GM12878 (cell line): ENCODE measurements around the gene LAMA2. TPM values are rescaled to one million over a fixed set of nuclear protein-coding genes. Genes with fewer than 3 reads are reported as not detected.

ENCODE experiments used
- ATAC-seq: fragments of 200-7000 bp; cut with Tn5 transposase; 3 replicates; pipeline ENCODE4 v1.9.1; 2020; ENCODE audit warnings: mild to moderate bottlenecking, moderate library complexity
- BruUV-seq: library from RNA; stranded (reverse); fragments of 400-500 nt; replicated peaks from 2 replicates; lab custom pipeline; 2021; lab: Mats Ljungman, UMichigan
- CTCF ChIA-PET: fragments of 300-600 bp; sonication (Branson Sonifier 250); formaldehyde crosslinking; extraction: SDS; loops from one replicate; lab custom pipeline; 2021; ENCODE audit warnings: inconsistent platforms; lab: Yijun Ruan, JAX
- POLR2A ChIA-PET: fragments of 350-600 bp; formaldehyde crosslinking; extraction: SDS; loops from one replicate; lab custom pipeline; 2021; ENCODE audit warnings: inconsistent platforms; lab: Charles Lee
- RAD21 ChIA-PET: fragments of 300-600 bp; sonication (Branson Sonifier 250); formaldehyde crosslinking; loops from one replicate; lab custom pipeline; 2023; ENCODE audit warnings: antibody characterized with exemption; ENCODE audit not compliant: unreplicated experiment; lab: Charles Lee
- SMC1A ChIA-PET: fragments of 300-600 bp; sonication (Branson Sonifier 250); formaldehyde crosslinking; loops from one replicate; lab custom pipeline; 2023; ENCODE audit not compliant: unreplicated experiment, uncharacterized antibody; lab: Charles Lee
- DNase-seq: peaks from one replicate; pipeline ENCODE4 v3.0.0-alpha.2; 2011; ENCODE audit warnings: low read depth, low spot score
- FAIRE-seq: peaks from 3 replicates; lab custom pipeline; 2011; peaks lifted over from hg19 to GRCh38; lab: Jason Lieb, UNC
- H2AFZ ChIP-seq: 2 replicates; pipeline ENCODE4 v1.6.0; 2011; ENCODE audit warnings: low read depth, low read length, control low read depth; ENCODE audit not compliant: control insufficient read depth
- H3K27ac ChIP-seq: 2 replicates; pipeline ENCODE4 v1.5.1; 2011; ENCODE audit warnings: control low read depth; ENCODE audit not compliant: control insufficient read depth, insufficient read depth
- H3K27me3 ChIP-seq, 2 experiments: replicated peaks in 1 of 2; 2 replicates each; pipeline versions ENCODE4 v1.6.0 to v1.6.1; 2011; ENCODE audit warnings: low read length in 1 of 2; ENCODE audit not compliant: control insufficient read depth in 2 of 2, insufficient read depth in 2 of 2
- H3K36me3 ChIP-seq, 2 experiments: 2 replicates each; pipeline ENCODE4 v1.5.1; 2011; ENCODE audit warnings: low read length in 1 of 2; ENCODE audit not compliant: control insufficient read depth in 2 of 2, insufficient read depth in 2 of 2
- H3K4me1 ChIP-seq: 2 replicates; pipeline ENCODE4 v1.6.1; 2011; ENCODE audit warnings: mild to moderate bottlenecking, low read length, moderate library complexity, mixed read lengths; ENCODE audit not compliant: control insufficient read depth, insufficient read depth
- H3K4me2 ChIP-seq: 2 replicates; pipeline ENCODE4 v1.6.0; 2011; ENCODE audit warnings: control low read depth; ENCODE audit not compliant: control insufficient read depth, insufficient read depth
- H3K4me3 ChIP-seq: fragments of 200-600 bp; sonication (generic); 2 replicates; pipeline ENCODE4 v1.5.1; 2016
- H3K79me2 ChIP-seq: 2 replicates; pipeline ENCODE4 v1.6.0; 2011; ENCODE audit warnings: low read length; ENCODE audit not compliant: control insufficient read depth, insufficient read depth
- H3K9ac ChIP-seq: 2 replicates; pipeline ENCODE4 v1.8.0; 2011; ENCODE audit warnings: low read length, control low read depth, mixed read lengths; ENCODE audit not compliant: control insufficient read depth, insufficient read depth
- H3K9me3 ChIP-seq: replicated peaks from 3 replicates; pipeline ENCODE4 v1.5.1; 2011; ENCODE audit warnings: mild to moderate bottlenecking, low read length; ENCODE audit not compliant: control insufficient read depth, insufficient read depth
- H4K20me1 ChIP-seq: 2 replicates; pipeline ENCODE4 v1.6.0; 2011; ENCODE audit not compliant: control insufficient read depth, insufficient read depth
- CBX5 ChIP-seq: sonication (generic); IDR thresholded peaks from 2 replicates; pipeline ENCODE4 v1.6.1; 2016; ENCODE audit warnings: low read depth, moderate library complexity, mild to moderate bottlenecking, inconsistent platforms
- CHD1 ChIP-seq: IDR thresholded peaks from 2 replicates; pipeline ENCODE4 v1.6.1; 2012; ENCODE audit warnings: low read depth, low read length, improper control_type of control experiment
- CHD2 ChIP-seq: IDR thresholded peaks from 2 replicates; pipeline ENCODE4 v1.6.1; 2011; ENCODE audit warnings: low read depth, low read length, improper control_type of control experiment, borderline replicate concordance
- EED ChIP-seq: sonication (generic); IDR thresholded peaks from 2 replicates; pipeline ENCODE4 v1.6.1; 2016; ENCODE audit warnings: antibody characterized with exemption, low read depth
- MAX ChIP-seq: IDR thresholded peaks from 2 replicates; pipeline ENCODE4 v1.6.1; 2012; ENCODE audit warnings: low read depth, low read length, improper control_type of control experiment
- NFXL1 ChIP-seq: fragments of 450-650 bp; IDR thresholded peaks from 2 replicates; pipeline ENCODE4 v1.6.1; 2017; ENCODE audit warnings: antibody characterized with exemption, mild to moderate bottlenecking, borderline replicate concordance
- RUNX3 ChIP-seq: IDR thresholded peaks from 2 replicates; pipeline ENCODE4 v1.6.1; 2012; ENCODE audit warnings: low read length, inconsistent platforms
- WRNIP1 ChIP-seq: IDR thresholded peaks from 2 replicates; pipeline ENCODE4 v1.6.1; 2011; ENCODE audit warnings: low read depth, low read length, improper control_type of control experiment, borderline replicate concordance
- ZNF207 ChIP-seq: fragments of 450-650 bp; IDR thresholded peaks from 2 replicates; pipeline ENCODE4 v1.6.1; 2014; ENCODE audit warnings: antibody characterized with exemption, mild to moderate bottlenecking, borderline replicate concordance
- ZNF384 ChIP-seq: IDR thresholded peaks from 2 replicates; pipeline ENCODE4 v1.6.1; 2012; ENCODE audit warnings: low read depth, mild to moderate bottlenecking, low read length, improper control_type of control experiment, borderline replicate concordance
- ZZZ3 ChIP-seq: IDR thresholded peaks from 2 replicates; pipeline ENCODE4 v1.6.1; 2011; ENCODE audit warnings: low read depth; ENCODE audit not compliant: control insufficient read depth, insufficient read length
- in situ Hi-C: fragments of 300-500 bp; cut with MboI; formaldehyde crosslinking; loops from 9 replicates; pipeline ENCODE4 v1.14.3; 2018; ENCODE audit warnings: mixed read lengths
- intact Hi-C: fragments of 100-400 bp; cut with micrococcal nuclease; formaldehyde crosslinking; loops from one replicate; pipeline ENCODE4 v1.14.2; 2022; ENCODE audit not compliant: unreplicated experiment
- polyA plus RNA-seq, 11 experiments: library from polyadenylated mRNA; depleted of rRNA in 4 of 11; unstranded in 6 of 11; stranded (reverse) in 5 of 11; fragments of >200 nt; fragmentation: Nextera tagmentation in 4 of 11; fragmentation: Illumina TruSeq in 1 of 11; extraction: Ambion mirVana in 4 of 11; extraction: Trizol in 1 of 11; gene quantifications; 1 replicate in 1 of 11; 2 replicates in 10 of 11; pipeline versions ENCODE4 v1.2.1 to v1.2.3, GENCODE V29; 2011 to 2016; ENCODE audit warnings: inconsistent platforms in 2 of 11, missing spikeins in 2 of 11, low read depth in 1 of 11
- total RNA-seq, 4 experiments: library from RNA; depleted of rRNA in 3 of 4; stranded (reverse); fragments of >200 nt in 3 of 4; fragmentation: Illumina TruSeq in 1 of 4; extraction: Trizol in 1 of 4; gene quantifications; 2 replicates each; pipeline versions ENCODE4 v1.2.1 to v1.2.3, GENCODE V29; 2013 to 2021
- TF ChIP-seq, protein P1 (sequence below): fragments of 450-650 bp; IDR thresholded peaks from 2 replicates; pipeline ENCODE4 v1.6.1; 2017; ENCODE audit warnings: mild to moderate bottlenecking, moderate library complexity

Gene LAMA2
- total and polyA plus RNA-seq, 10 of the 15 experiments (the other 5 are each of a cell fraction or from before 2014, with no cell fraction given): 0.04 to 2.0 (median 0.37) TPM; not detected in 1

DNA sequence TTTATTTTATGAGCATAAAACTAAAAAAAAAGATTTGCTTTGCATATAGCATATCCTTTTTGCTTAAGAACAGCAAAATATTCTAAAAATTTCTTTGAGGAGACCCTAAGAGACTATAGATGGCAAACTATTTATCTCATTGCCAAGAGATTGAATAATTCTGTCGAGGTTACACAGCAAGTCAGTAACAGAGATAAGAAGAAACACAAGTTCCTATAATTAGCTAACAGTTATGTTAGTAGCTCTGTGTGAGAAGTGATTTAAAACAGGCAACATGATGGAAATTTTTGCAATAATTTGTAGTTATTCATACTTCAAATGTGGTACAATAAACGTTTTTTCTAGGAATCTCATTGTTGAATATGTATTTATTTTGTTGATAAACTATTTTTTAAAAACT, 9.1 kb downstream of the LAMA2 start (continued):
- TF ChIP-seq ZNF384: no peak
- TF ChIP-seq ZZZ3: no peak
- no peak for TF ChIP-seq CHD2

DNA sequence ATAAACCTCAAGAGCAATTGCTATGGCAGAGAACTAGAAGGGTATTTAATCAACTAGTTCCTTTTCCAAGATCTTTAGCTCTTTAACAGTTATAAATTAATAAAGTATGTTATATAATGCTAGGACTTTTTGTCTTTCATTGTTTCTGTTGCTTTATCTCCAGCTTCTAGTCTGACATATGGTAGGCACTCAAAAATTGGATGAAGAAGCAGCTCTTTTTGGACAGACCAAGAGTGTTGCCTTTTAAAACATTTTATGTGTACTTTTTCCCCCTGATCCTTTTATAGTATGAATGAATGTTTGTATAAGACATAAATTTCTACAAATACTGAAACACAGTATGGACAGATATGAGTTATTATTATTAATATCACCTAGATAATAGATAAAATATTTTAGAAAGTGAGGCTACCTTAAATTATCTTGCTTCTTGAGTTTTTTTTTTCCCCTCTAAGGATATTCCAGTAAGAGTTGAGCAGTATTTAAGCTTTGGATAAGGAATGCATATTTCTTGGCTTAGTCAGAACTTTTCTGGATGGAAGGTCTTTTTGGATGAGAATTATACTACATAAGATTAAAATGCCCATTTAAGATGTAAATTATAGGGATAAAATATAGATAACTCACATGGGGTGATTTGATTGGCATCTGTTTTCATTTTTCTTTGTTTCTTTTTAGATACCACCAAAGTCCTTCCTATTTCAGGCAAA, 16.6 kb downstream of the LAMA2 start:
- DNase-seq (no peak), ATAC-seq (no peak), FAIRE-seq (no peak)
- ChIA-PET CTCF (interaction anchor here (0.6 to 1.4 kb wide), 3 partner anchors 10 to 496 kb away, joined by 3 to 5 read pairs (median 3); no protein-coding TSS in a partner anchor), SMC1A (no interaction called here), POLR2A (interaction anchor here (0.7 kb wide), 1 partner anchor 30 kb away, joined by 3 read pairs; no protein-coding TSS in a partner anchor), RAD21 (no interaction called here)
- H3K27ac ChIP-seq: no peak overlapping the region
- no peak overlapping the region for H3K9ac ChIP-seq
- no peaks in the 10 kb centered on the region for H3K79me2 ChIP-seq
- no peak overlapping the region for H3K4me2 ChIP-seq
- H3K27me3 ChIP-seq: no peaks in the 10 kb centered on the region
- H3K4me1 ChIP-seq: no peaks in the 10 kb centered on the region
- in situ Hi-C loops: no loop called here
- H2AFZ ChIP-seq: no peak overlapping the region
- no peaks in the 10 kb centered on the region for H4K20me1 ChIP-seq
- TF ChIP-seq EED: no peak
- no peak for TF ChIP-seq MAX
- no peak for TF ChIP-seq ZNF207
- no peak for TF ChIP-seq CHD1
- TF ChIP-seq, protein P1, sequence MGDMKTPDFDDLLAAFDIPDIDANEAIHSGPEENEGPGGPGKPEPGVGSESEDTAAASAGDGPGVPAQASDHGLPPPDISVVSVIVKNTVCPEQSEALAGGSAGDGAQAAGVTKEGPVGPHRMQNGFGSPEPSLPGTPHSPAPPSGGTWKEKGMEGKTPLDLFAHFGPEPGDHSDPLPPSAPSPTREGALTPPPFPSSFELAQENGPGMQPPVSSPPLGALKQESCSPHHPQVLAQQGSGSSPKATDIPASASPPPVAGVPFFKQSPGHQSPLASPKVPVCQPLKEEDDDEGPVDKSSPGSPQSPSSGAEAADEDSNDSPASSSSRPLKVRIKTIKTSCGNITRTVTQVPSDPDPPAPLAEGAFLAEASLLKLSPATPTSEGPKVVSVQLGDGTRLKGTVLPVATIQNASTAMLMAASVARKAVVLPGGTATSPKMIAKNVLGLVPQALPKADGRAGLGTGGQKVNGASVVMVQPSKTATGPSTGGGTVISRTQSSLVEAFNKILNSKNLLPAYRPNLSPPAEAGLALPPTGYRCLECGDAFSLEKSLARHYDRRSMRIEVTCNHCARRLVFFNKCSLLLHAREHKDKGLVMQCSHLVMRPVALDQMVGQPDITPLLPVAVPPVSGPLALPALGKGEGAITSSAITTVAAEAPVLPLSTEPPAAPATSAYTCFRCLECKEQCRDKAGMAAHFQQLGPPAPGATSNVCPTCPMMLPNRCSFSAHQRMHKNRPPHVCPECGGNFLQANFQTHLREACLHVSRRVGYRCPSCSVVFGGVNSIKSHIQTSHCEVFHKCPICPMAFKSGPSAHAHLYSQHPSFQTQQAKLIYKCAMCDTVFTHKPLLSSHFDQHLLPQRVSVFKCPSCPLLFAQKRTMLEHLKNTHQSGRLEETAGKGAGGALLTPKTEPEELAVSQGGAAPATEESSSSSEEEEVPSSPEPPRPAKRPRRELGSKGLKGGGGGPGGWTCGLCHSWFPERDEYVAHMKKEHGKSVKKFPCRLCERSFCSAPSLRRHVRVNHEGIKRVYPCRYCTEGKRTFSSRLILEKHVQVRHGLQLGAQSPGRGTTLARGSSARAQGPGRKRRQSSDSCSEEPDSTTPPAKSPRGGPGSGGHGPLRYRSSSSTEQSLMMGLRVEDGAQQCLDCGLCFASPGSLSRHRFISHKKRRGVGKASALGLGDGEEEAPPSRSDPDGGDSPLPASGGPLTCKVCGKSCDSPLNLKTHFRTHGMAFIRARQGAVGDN: no peak
- no peak for TF ChIP-seq NFXL1
- TF ChIP-seq WRNIP1: no peak
- TF ChIP-seq RUNX3: no peak
- no peak for TF ChIP-seq CBX5
- H3K4me3 ChIP-seq: no peak overlapping the region
- BruUV-seq: no TSS peak
- no peaks in the 10 kb centered on the region for H3K36me3 ChIP-seq
- H3K9me3 ChIP-seq: no peaks in the 10 kb centered on the region
- intact Hi-C loops: no loop called here
